ENCODE data around the gene FAM81A.
"Not testable (repeated sequence)": the region's sequence is repeated elsewhere in the genome, so short reads cannot be mapped to it uniquely, and the experiment has no call there.

FAM81A gene

DNA sequence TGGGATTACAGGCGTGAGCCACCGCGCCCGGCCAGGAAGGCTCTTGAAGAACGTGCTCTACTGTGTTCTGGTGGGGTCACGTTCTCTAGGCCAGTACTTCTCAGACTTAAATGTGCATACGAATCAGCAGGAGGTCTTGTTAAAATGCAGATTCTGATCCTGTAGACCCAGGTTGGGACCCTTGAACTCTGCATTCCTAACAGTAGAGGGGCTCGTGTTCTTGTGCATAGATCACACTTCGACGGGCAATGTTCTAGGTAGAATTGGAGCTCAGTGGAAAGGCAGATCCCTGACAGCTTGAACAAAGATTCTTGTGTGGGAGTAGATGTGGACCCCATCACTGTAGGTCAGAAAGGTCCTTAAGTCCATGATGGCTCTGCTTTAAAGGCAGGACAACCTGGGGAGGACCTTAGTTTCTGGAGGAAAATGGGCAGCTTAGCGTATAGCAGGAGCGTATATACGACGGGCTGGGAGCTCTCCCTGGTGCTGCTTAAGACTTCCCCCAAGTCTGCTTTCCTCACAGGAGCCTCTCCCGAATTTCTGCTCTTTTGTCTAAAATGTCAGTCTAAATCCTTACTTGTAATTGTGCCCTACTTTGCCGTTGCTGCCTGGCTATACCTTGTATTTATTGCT lies 16.9 kb upstream of the FAM81A start:
- DNase-seq: no peak
- Histone ChIP-seq H3K27me3 (replicated peaks; ENCODE audit: control insufficient read depth, insufficient read depth, low read length, poor library complexity, severe bottlenecking) (no peaks in the 10 kb centered on the region), H3K36me3 (ENCODE audit: control insufficient read depth, insufficient read depth, low read length) (no peaks in the 10 kb centered on the region), H3K9me3 (ENCODE audit: control insufficient read depth, low read length) (no peaks in the 10 kb centered on the region), H3K4me1 (ENCODE audit: control insufficient read depth, insufficient read depth, low read length, poor library complexity, severe bottlenecking) (no peaks in the 10 kb centered on the region), H3K4me3 (ENCODE audit: insufficient read depth, low read depth, low read length, poor library complexity, severe bottlenecking) (no peak overlapping the region), H3K27ac (ENCODE audit: insufficient read depth, low read length, poor library complexity, severe bottlenecking) (no peak overlapping the region)

- H3K27me3 ChIP-seq (replicated peaks; ENCODE audit: control insufficient read depth, insufficient read depth, low read length, poor library complexity, severe bottlenecking): no peaks in the 10 kb centered on the region
- no peak for DNase-seq
- no peaks in the 10 kb centered on the region for H3K4me1 ChIP-seq (ENCODE audit: control insufficient read depth, insufficient read depth, low read length, poor library complexity, severe bottlenecking)
- no peak overlapping the region for H3K4me3 ChIP-seq (ENCODE audit: insufficient read depth, low read depth, low read length, poor library complexity, severe bottlenecking)
- H3K36me3 ChIP-seq (ENCODE audit: control insufficient read depth, insufficient read depth, low read length): no peaks in the 10 kb centered on the region
- H3K27ac ChIP-seq (ENCODE audit: insufficient read depth, low read length, poor library complexity, severe bottlenecking): no peak overlapping the region
- no peaks in the 10 kb centered on the region for H3K9me3 ChIP-seq (ENCODE audit: control insufficient read depth, low read length)
Observed at GRCh38 chr15:59424616-59425015, 13.4 kb upstream of the FAM81A start.

DNA sequence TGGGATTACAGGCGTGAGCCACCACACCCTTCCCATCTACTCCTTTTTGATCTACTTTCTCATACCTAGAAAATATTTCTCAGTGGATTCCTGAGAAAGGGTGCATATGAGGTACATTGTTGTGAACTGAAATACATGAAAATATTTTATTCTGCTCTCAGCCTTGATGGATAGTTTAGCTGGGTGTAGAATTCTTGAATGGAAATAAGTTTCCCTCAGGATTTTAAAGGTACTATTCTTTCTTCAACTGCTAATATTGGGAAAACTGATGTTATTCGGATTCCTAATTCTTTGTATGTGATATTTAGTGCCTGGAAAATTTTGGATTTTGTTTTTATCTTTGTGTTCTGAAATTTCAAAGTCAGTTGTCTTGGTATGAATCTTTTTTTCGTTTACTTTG lies 9.1 kb upstream of the FAM81A start:
- H3K36me3 ChIP-seq (ENCODE audit: control insufficient read depth, insufficient read depth, low read length); H3K9me3 ChIP-seq (ENCODE audit: control insufficient read depth, low read length); H3K27me3 ChIP-seq (replicated peaks; ENCODE audit: control insufficient read depth, insufficient read depth, low read length, poor library complexity, severe bottlenecking); H3K27ac ChIP-seq (ENCODE audit: insufficient read depth, low read length, poor library complexity, severe bottlenecking); H3K4me1 ChIP-seq (ENCODE audit: control insufficient read depth, insufficient read depth, low read length, poor library complexity, severe bottlenecking); H3K4me3 ChIP-seq (ENCODE audit: insufficient read depth, low read depth, low read length, poor library complexity, severe bottlenecking); DNase-seq: not testable (repeated sequence)

DNA sequence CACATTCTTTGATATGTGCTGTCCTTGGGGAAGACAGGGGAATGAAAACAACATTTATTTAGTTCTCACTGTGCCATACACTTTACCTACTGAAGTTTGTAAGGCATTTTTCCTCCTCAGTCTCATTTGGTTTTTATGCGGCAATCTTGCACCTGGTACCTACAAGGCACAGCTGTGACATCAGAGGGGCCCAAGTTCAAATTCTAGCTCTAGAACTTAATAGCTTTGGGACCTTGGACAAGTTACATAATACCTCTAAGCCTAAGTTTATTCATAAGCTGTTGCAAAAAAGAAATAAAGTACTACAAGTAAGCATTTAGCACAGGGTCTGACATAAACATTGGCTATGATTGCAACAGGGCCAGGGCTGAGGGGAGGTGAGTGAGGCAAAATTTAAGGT lies 5.6 kb upstream of the FAM81A start:
- Histone ChIP-seq H3K4me1 (ENCODE audit: control insufficient read depth, insufficient read depth, low read length, poor library complexity, severe bottlenecking) (peaks cover 4% of the 10 kb centered on the region), H3K9me3 (ENCODE audit: control insufficient read depth, low read length) (no peaks in the 10 kb centered on the region), H3K4me3 (ENCODE audit: insufficient read depth, low read depth, low read length, poor library complexity, severe bottlenecking) (no peak overlapping the region), H3K27me3 (replicated peaks; ENCODE audit: control insufficient read depth, insufficient read depth, low read length, poor library complexity, severe bottlenecking) (peaks cover 19% of the 10 kb centered on the region), H3K27ac (ENCODE audit: insufficient read depth, low read length, poor library complexity, severe bottlenecking) (no peak overlapping the region), H3K36me3 (ENCODE audit: control insufficient read depth, insufficient read depth, low read length) (no peaks in the 10 kb centered on the region)
- DNase-seq: no peak

DNA sequence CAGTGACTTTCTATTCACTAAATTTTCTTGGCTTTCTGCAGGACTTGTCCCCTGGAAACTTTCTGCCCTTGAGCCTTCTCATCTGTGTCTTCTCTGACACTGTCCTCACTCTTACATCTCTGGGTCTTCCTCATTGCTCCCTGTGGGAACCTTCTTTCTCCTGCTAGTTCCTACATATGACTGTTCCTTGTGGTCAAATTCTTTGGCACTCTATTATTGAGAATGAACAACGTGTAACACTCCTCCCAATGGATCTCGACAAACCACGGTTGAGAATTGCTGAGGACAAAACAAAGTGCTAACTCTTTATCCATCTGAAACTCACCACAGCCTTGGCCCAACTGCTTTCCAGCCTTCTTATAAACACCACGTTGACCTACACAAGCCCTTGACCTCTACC lies 3.5 kb upstream of the FAM81A start:
- Histone ChIP-seq H3K36me3 (ENCODE audit: control insufficient read depth, insufficient read depth, low read length) (no peaks in the 10 kb centered on the region), H3K4me1 (ENCODE audit: control insufficient read depth, insufficient read depth, low read length, poor library complexity, severe bottlenecking) (peaks cover 7% of the 10 kb centered on the region), H3K27ac (ENCODE audit: insufficient read depth, low read length, poor library complexity, severe bottlenecking) (no peak overlapping the region), H3K4me3 (ENCODE audit: insufficient read depth, low read depth, low read length, poor library complexity, severe bottlenecking) (no peak overlapping the region), H3K9me3 (ENCODE audit: control insufficient read depth, low read length) (no peaks in the 10 kb centered on the region), H3K27me3 (replicated peaks; ENCODE audit: control insufficient read depth, insufficient read depth, low read length, poor library complexity, severe bottlenecking) (peaks cover 19% of the 10 kb centered on the region)
- DNase-seq: no peak

DNA sequence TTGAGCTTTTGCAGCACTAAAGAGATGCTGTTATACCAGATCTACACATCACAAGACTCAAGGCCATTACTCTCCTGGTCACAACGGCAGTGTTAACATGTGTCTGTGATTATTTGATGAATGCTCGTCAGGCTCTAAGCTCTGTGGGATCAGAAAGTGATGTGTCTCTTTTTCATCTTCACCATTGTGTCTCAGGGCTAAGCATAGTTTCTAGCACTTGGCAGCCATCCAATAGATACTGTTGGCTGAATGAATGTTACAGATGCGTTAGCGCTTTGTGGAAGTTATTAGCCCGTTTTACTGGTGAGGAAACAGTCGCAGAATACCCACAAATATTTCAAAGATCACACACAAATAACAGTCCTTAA lies 1.2 kb upstream of the FAM81A start:
- DNase-seq: no peak
- H3K9me3 ChIP-seq (ENCODE audit: control insufficient read depth, low read length): no peaks in the 10 kb centered on the region
- peaks cover 19% of the 10 kb centered on the region for H3K27me3 ChIP-seq (replicated peaks; ENCODE audit: control insufficient read depth, insufficient read depth, low read length, poor library complexity, severe bottlenecking)
- no peak overlapping the region for H3K27ac ChIP-seq (ENCODE audit: insufficient read depth, low read length, poor library complexity, severe bottlenecking)
- H3K36me3 ChIP-seq (ENCODE audit: control insufficient read depth, insufficient read depth, low read length): no peaks in the 10 kb centered on the region
- H3K4me3 ChIP-seq (ENCODE audit: insufficient read depth, low read depth, low read length, poor library complexity, severe bottlenecking): no peak overlapping the region
- H3K4me1 ChIP-seq (ENCODE audit: control insufficient read depth, insufficient read depth, low read length, poor library complexity, severe bottlenecking): peaks cover 7% of the 10 kb centered on the region

DNA sequence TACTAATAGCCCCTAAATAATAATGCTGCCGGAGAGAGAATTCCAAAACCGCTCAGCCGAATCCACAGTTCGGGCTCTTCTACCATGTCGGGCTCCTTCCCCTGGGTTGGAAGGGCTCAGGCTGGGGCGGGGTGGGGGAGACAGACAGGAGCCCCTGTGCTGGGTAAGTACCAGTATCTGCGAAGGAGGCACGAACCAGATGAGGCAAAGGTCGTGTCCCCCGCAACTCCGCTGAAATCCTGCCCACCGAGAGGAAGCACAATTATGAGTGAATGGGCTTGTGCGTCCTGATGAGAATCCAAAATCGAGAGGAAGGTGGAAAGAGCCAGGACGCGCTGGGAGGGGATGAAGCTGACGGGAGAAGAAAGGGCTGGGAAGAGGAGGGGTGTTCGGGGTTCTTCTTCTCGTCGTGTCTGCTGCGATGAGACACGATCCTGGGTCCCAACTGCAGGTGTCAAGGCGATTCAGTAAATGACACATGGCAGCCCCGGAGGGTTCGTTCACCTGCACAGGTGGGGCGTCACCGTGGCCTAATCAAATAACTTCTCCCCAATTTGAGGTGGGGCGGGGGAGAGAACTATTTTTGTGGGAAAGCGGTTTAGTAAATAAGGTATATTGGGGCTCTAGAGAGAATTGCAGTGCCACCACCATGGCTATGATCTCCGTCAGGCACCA lies 707 bp upstream of the FAM81A start:
- no peak for DNase-seq
- no peak overlapping the region for H3K27ac ChIP-seq (ENCODE audit: insufficient read depth, low read length, poor library complexity, severe bottlenecking)
- H3K9me3 ChIP-seq (ENCODE audit: control insufficient read depth, low read length): no peaks in the 10 kb centered on the region
- H3K27me3 ChIP-seq (replicated peaks; ENCODE audit: control insufficient read depth, insufficient read depth, low read length, poor library complexity, severe bottlenecking): peaks cover 19% of the 10 kb centered on the region
- H3K4me3 ChIP-seq (ENCODE audit: insufficient read depth, low read depth, low read length, poor library complexity, severe bottlenecking): peak overlapping the region; percentile 35
- peaks cover 7% of the 10 kb centered on the region for H3K4me1 ChIP-seq (ENCODE audit: control insufficient read depth, insufficient read depth, low read length, poor library complexity, severe bottlenecking)
- no peaks in the 10 kb centered on the region for H3K36me3 ChIP-seq (ENCODE audit: control insufficient read depth, insufficient read depth, low read length)

GRCh38 chr15:59438625-59439290 lies 772 bp downstream of the FAM81A start:
- Histone ChIP-seq H3K4me1 (ENCODE audit: control insufficient read depth, insufficient read depth, low read length, poor library complexity, severe bottlenecking) (peaks cover 7% of the 10 kb centered on the region), H3K27ac (ENCODE audit: insufficient read depth, low read length, poor library complexity, severe bottlenecking) (no peak overlapping the region), H3K27me3 (replicated peaks; ENCODE audit: control insufficient read depth, insufficient read depth, low read length, poor library complexity, severe bottlenecking) (peaks cover 19% of the 10 kb centered on the region), H3K9me3 (ENCODE audit: control insufficient read depth, low read length) (no peaks in the 10 kb centered on the region), H3K36me3 (ENCODE audit: control insufficient read depth, insufficient read depth, low read length) (no peaks in the 10 kb centered on the region), H3K4me3 (ENCODE audit: insufficient read depth, low read depth, low read length, poor library complexity, severe bottlenecking) (peak overlapping the region; percentile 24)
- DNase-seq: no peak

GRCh38 chr15:59439576-59439975 lies 1.6 kb downstream of the FAM81A start:
- H3K4me1 ChIP-seq (ENCODE audit: control insufficient read depth, insufficient read depth, low read length, poor library complexity, severe bottlenecking): peaks cover 7% of the 10 kb centered on the region
- H3K27ac ChIP-seq (ENCODE audit: insufficient read depth, low read length, poor library complexity, severe bottlenecking): no peak overlapping the region
- H3K4me3 ChIP-seq (ENCODE audit: insufficient read depth, low read depth, low read length, poor library complexity, severe bottlenecking): no peak overlapping the region
- no peak for DNase-seq
- peaks cover 15% of the 10 kb centered on the region for H3K27me3 ChIP-seq (replicated peaks; ENCODE audit: control insufficient read depth, insufficient read depth, low read length, poor library complexity, severe bottlenecking)
- no peaks in the 10 kb centered on the region for H3K36me3 ChIP-seq (ENCODE audit: control insufficient read depth, insufficient read depth, low read length)
- no peaks in the 10 kb centered on the region for H3K9me3 ChIP-seq (ENCODE audit: control insufficient read depth, low read length)

- H3K36me3 ChIP-seq (ENCODE audit: control insufficient read depth, insufficient read depth, low read length): no peaks in the 10 kb centered on the region
- H3K27ac ChIP-seq (ENCODE audit: insufficient read depth, low read length, poor library complexity, severe bottlenecking): no peak overlapping the region
- H3K4me1 ChIP-seq (ENCODE audit: control insufficient read depth, insufficient read depth, low read length, poor library complexity, severe bottlenecking): no peaks in the 10 kb centered on the region
- DNase-seq: no peak
- no peaks in the 10 kb centered on the region for H3K9me3 ChIP-seq (ENCODE audit: control insufficient read depth, low read length)
- H3K4me3 ChIP-seq (ENCODE audit: insufficient read depth, low read depth, low read length, poor library complexity, severe bottlenecking): no peak overlapping the region
- H3K27me3 ChIP-seq (replicated peaks; ENCODE audit: control insufficient read depth, insufficient read depth, low read length, poor library complexity, severe bottlenecking): peaks cover 2% of the 10 kb centered on the region
Observed at GRCh38 chr15:59443341-59444072, 5.5 kb downstream of the FAM81A start.

All from effector memory CD4-positive, alpha-beta T cell (primary cell).